ACC112 (cell line): ENCODE measurements around the gene PSME1.

Experiments
- H2AFZ ChIP-seq: fragments of 200-600 bp; sonication (generic); one replicate; pipeline ENCODE4 v1.6.0; 2017; ENCODE audit warnings: antibody characterized with exemption, low read length; ENCODE audit not compliant: unreplicated experiment
- H3K27ac ChIP-seq: fragments of 200-600 bp; sonication (generic); 2 replicates; pipeline ENCODE4 v1.5.1; 2014; ENCODE audit warnings: low read depth, mild to moderate bottlenecking, antibody characterized with exemption, low read length, moderate library complexity
- H3K27me3 ChIP-seq: fragments of 200-600 bp; sonication (generic); 2 replicates; pipeline ENCODE4 v1.6.1; 2014; ENCODE audit warnings: mild to moderate bottlenecking, antibody characterized with exemption, low read length, moderate library complexity, mixed read lengths; ENCODE audit not compliant: insufficient read depth
- H3K36me3 ChIP-seq: fragments of 200-600 bp; sonication (generic); 2 replicates; pipeline ENCODE4 v1.6.1; 2016; ENCODE audit warnings: mild to moderate bottlenecking, antibody characterized with exemption, low read length, moderate library complexity, mixed read lengths; ENCODE audit not compliant: insufficient read depth
- H3K4me1 ChIP-seq: fragments of 200-600 bp; sonication (generic); one replicate; pipeline ENCODE4 v1.6.1; 2016; ENCODE audit warnings: low read length, mixed read lengths; ENCODE audit not compliant: insufficient read depth, unreplicated experiment, control insufficient read depth
- H3K4me3 ChIP-seq: fragments of 200-600 bp; sonication (generic); 2 replicates; pipeline ENCODE4 v1.5.1; 2014; ENCODE audit warnings: mild to moderate bottlenecking, low read depth, low read length
- H3K79me2 ChIP-seq: fragments of 200-600 bp; sonication (generic); one replicate; pipeline ENCODE4 v1.6.0; 2016; ENCODE audit warnings: low read length; ENCODE audit not compliant: control insufficient read depth, unreplicated experiment, insufficient read depth

Gene PSME1

DNA sequence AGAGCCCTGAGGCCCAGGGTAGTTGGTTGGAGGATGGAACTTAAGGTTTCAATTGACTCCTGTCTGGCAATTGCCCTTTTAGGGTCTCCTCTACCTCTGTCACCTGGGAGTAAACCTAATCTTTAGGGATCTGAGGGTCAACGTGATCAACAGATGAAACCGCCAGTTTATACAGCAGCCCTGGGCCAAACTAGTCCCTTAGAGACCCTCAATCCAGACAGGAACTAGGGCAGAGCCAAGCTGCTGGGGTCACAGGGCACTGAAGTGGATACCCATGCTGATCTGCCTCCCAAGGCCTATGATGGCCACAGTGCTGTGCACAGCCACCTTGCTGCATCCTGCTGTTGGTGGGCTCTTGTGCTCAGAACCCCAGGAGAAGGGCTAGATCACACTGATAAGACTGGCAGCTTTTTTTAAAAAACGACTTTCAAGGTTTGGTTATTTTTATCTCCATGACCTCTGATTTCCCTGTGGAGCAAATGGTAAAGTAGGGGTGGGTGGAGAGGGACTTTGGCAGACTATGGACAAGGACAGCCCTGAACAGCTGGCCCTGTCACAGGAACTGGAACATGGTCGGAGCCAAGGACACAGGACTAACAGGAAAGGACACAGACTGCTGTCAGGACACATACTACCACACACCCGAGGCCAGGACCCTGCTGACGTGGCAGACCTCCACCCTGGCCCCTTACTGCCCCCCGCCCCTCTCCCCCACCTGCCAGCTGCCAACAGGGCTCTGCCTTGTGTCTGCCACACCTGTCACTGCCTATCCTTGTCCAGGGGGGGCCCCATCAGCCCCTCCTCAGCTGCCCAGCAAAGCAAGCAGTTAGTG is 5.1 kb upstream of the PSME1 start:
- H3K27ac ChIP-seq, result no peak overlapping the region
- no peaks in the 10 kb centered on the region for H3K27me3 ChIP-seq
- H3K36me3 ChIP-seq, result no peaks in the 10 kb centered on the region
- no peak overlapping the region for H2AFZ ChIP-seq
- H3K4me1 ChIP-seq, result no peaks in the 10 kb centered on the region
- no peak overlapping the region for H3K4me3 ChIP-seq
- no peaks in the 10 kb centered on the region for H3K79me2 ChIP-seq

DNA sequence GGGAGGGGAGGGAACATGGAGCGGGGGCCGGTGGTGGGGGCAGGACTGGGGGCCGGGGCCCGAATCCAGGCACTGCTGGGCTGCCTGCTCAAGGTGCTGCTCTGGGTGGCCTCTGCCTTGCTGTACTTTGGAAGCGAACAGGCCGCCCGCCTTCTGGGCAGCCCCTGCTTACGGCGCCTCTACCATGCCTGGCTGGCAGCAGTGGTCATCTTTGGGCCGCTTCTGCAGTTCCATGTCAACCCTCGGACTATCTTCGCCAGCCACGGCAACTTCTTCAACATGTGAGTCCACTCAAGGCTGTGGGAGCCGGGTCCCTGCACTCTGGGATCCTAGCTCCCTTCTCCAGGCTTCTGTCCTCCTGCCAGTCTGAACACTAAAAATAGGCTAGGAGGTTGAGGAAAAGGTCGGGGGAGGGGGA is 4.4 kb upstream of the PSME1 start:
- no peak overlapping the region for H3K27ac ChIP-seq
- no peaks in the 10 kb centered on the region for H3K27me3 ChIP-seq
- peaks cover 5% of the 10 kb centered on the region for H3K79me2 ChIP-seq
- H3K4me1 ChIP-seq, result no peaks in the 10 kb centered on the region
- no peaks in the 10 kb centered on the region for H3K36me3 ChIP-seq
- H3K4me3 ChIP-seq, result no peak overlapping the region
- H2AFZ ChIP-seq, result no peak overlapping the region

DNA sequence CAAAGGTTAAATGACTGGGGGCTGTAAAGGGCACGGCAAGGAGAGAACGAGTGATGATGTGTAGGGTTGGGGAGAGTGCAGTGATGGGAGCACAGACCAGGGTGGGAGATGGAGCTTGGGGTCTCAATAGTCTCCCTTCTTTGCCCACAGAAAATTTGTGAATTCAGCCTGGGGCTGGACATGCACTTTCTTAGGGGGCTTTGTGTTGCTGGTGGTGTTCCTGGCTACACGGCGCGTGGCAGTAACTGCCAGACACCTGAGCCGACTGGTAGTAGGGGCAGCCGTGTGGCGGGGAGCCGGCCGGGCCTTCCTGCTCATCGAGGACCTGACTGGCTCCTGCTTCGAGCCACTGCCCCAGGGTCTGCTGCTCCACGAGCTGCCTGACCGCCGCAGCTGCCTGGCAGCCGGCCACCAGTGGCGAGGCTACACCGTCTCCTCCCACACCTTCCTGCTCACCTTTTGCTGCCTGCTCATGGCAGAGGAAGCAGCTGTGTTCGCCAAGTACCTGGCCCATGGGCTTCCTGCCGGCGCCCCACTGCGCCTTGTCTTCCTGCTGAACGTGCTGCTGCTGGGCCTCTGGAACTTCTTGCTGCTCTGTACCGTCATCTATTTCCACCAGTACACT is 3.8 kb upstream of the PSME1 start:
- H3K4me3 ChIP-seq, result no peak overlapping the region
- peaks cover 5% of the 10 kb centered on the region for H3K4me1 ChIP-seq
- no peaks in the 10 kb centered on the region for H3K36me3 ChIP-seq
- peaks cover 11% of the 10 kb centered on the region for H3K79me2 ChIP-seq
- H2AFZ ChIP-seq, result no peak overlapping the region
- H3K27ac ChIP-seq, result no peak overlapping the region
- H3K27me3 ChIP-seq, result no peaks in the 10 kb centered on the region

DNA sequence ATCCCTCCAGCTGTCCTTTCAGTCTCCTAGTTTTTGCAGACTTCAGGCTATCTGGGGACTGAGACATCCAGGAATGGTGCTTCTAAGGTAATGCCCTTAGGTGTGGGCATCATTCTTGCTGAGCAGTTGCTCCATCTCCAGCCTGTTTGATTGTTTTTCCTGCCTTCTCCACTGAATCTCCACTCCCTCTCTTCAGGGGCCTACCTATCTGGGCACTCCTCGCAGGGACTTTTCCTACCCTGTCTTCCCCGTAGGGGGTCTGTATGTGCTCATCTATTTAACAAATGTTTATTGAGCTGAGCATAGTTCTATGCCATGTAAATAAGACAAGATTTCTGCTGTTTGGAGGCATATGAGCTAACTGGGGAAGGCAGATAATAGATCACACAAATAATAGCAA is 3.0 kb upstream of the PSME1 start:
- H3K4me1 ChIP-seq, result peaks cover 11% of the 10 kb centered on the region
- H3K36me3 ChIP-seq, result no peaks in the 10 kb centered on the region
- H3K4me3 ChIP-seq, result no peak overlapping the region
- H2AFZ ChIP-seq, result no peak overlapping the region
- peaks cover 19% of the 10 kb centered on the region for H3K79me2 ChIP-seq
- no peak overlapping the region for H3K27ac ChIP-seq
- no peaks in the 10 kb centered on the region for H3K27me3 ChIP-seq

DNA sequence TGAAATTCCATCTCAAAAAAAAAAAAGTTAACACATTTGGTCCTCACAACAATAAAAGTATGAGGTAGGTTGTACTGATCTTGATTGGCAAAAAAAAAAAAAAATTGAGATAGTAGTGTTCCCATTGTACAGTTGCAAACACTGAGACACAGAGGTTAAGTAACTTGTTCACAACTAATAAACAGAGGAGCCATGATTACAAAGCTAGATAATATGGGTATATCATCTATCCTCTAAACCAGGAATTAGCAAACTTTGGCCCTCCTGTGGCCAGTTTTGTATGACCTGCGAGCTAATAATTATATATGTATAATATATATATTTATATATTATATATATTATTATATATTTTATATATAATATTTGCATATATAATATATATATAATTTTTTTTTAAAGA is 2.3 kb upstream of the PSME1 start:
- no peak overlapping the region for H2AFZ ChIP-seq
- peaks cover 1% of the 10 kb centered on the region; the same call in 1 of the 2 replicates for H3K36me3 ChIP-seq
- peaks cover 26% of the 10 kb centered on the region for H3K79me2 ChIP-seq
- no peak overlapping the region for H3K4me3 ChIP-seq
- H3K27ac ChIP-seq, result no peak overlapping the region
- H3K27me3 ChIP-seq, result no peaks in the 10 kb centered on the region
- peaks cover 18% of the 10 kb centered on the region for H3K4me1 ChIP-seq

GRCh38 chr14:24135584-24135833 is 485 bp upstream of the PSME1 start:
- Histone ChIP-seq H3K4me1 (peaks cover 30% of the 10 kb centered on the region), H2AFZ (peak overlapping the region; percentile 50), H3K4me3 (peak overlapping the region; percentile 93)

GRCh38 chr14:24136684-24137528 is 912 bp downstream of the PSME1 start:
- Histone ChIP-seq H3K79me2 (peaks cover 46% of the 10 kb centered on the region), H3K27ac (no peak overlapping the region), H3K4me3 (peak overlapping the region; percentile 93), H2AFZ (no peak overlapping the region), H3K4me1 (peaks cover 30% of the 10 kb centered on the region), H3K27me3 (no peaks in the 10 kb centered on the region), H3K36me3 (peaks cover 6% of the 10 kb centered on the region; the same call in 1 of the 2 replicates)

More at GRCh38 chr14:24135584-24135833, 485 bp upstream of the PSME1 start:
- no peaks in the 10 kb centered on the region for H3K27me3 ChIP-seq
- H3K79me2 ChIP-seq, result peaks cover 40% of the 10 kb centered on the region
- no peak overlapping the region for H3K27ac ChIP-seq
- H3K36me3 ChIP-seq, result peaks cover 6% of the 10 kb centered on the region; the same call in 1 of the 2 replicates

DNA sequence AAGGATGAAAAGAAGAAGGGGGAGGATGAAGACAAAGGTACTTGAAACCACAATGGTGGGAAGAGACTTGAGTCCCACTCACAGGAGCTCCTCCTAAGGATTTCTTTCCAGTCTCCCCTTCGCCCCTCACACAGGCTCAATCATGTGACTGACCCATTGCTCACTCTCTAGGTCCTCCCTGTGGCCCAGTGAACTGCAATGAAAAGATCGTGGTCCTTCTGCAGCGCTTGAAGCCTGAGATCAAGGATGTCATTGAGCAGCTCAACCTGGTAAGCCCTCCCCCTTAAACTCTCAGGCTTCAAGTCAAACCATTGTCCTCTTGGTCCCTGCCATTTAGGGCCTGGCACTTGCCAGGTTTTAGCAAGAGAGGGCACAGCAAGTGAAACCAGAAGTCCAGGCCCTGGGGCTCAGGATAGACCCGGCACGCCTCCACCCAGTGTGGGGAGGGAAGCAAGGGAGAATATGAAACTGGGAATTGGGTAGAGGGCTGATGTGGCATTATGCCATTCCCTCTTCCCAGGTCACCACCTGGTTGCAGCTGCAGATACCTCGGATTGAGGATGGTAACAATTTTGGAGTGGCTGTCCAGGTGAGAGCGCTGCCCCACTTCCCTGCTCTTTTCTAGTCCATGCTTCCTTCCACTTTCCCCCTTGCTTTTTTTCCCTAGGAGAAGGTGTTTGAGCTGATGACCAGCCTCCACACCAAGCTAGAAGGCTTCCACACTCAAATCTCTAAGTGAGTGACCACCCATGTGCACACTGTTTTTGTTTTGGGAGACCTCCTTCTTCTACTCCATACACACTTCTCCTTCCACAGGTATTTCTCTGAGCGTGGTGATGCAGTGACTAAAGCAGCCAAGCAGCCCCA is 1.8 kb downstream of the PSME1 start:
- no peak overlapping the region for H3K27ac ChIP-seq
- H3K27me3 ChIP-seq, result no peaks in the 10 kb centered on the region
- peaks cover 46% of the 10 kb centered on the region for H3K79me2 ChIP-seq
- H2AFZ ChIP-seq, result no peak overlapping the region
- H3K36me3 ChIP-seq, result peaks cover 9% of the 10 kb centered on the region; the same call in 1 of the 2 replicates
- H3K4me1 ChIP-seq, result peaks cover 31% of the 10 kb centered on the region
- peak overlapping the region; percentile 93 for H3K4me3 ChIP-seq

DNA sequence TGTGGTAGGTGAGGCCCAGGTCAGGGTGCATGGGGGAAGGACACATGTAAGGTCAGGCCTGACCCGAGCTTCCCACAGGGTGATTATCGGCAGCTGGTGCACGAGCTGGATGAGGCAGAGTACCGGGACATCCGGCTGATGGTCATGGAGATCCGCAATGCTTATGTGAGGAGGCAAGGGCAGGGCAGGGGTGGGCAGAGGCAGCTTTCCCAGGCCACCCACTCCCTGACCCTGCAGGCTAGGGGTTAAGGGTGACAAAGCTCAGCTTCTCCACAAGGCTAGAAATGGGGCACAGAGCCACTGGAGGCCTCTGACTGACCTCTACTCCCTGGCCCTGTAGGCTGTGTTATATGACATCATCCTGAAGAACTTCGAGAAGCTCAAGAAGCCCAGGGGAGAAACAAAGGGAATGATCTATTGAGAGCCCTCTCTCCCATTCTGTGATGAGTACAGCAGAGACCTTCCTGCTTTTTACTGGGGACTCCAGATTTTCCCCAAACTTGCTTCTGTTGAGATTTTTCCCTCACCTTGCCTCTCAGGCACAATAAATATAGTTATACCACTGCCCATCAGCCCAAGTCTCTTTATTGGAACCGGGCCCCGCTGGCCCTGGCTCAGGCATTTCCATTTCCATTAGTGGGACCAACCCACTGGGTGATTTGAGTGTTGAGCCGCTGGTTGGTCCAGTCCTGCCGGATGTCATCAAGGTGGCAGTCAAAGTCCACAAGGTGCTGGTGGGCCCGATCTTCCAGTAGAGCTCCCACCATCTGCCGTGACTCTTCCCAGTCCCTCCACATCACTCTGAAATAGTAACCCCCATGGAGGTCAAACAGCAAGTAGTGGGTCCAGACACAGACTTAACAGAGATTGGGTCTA is 2.6 kb downstream of the PSME1 start:
- peaks cover 14% of the 10 kb centered on the region for H3K36me3 ChIP-seq
- H2AFZ ChIP-seq, result no peak overlapping the region
- peaks cover 46% of the 10 kb centered on the region for H3K79me2 ChIP-seq
- 0 out of 2 replicates have a peak overlapping the region, but pooled peaks have one; percentile 9 for H3K27ac ChIP-seq
- H3K27me3 ChIP-seq, result no peaks in the 10 kb centered on the region
- H3K4me3 ChIP-seq, result peak overlapping the region; percentile 94; the same call in 1 of the 2 replicates
- peaks cover 40% of the 10 kb centered on the region for H3K4me1 ChIP-seq
